GM12865 (cell line): ENCODE data around the gene SUGCT.

Experiments used
- DNase-seq: peaks from one replicate; pipeline ENCODE4 v3.0.0; 2010; ENCODE audit warnings: low read depth
- H3K4me3 ChIP-seq: 2 replicates; pipeline ENCODE4 v1.5.1; 2011; ENCODE audit warnings: mild to moderate bottlenecking, low read depth, low read length, control low read depth
- TF ChIP-seq, protein P1 (sequence below): IDR thresholded peaks from 2 replicates; pipeline ENCODE4 v1.5.1; 2011; ENCODE audit warnings: low read length, control low read depth, low read depth, inconsistent platforms; ENCODE audit not compliant: insufficient read depth; ENCODE audit errors: missing control alignments

The SUGCT gene

GRCh38 chr7:40580776-40581175 lies 446.0 kb downstream of the SUGCT start:
- TF ChIP-seq, protein P1, sequence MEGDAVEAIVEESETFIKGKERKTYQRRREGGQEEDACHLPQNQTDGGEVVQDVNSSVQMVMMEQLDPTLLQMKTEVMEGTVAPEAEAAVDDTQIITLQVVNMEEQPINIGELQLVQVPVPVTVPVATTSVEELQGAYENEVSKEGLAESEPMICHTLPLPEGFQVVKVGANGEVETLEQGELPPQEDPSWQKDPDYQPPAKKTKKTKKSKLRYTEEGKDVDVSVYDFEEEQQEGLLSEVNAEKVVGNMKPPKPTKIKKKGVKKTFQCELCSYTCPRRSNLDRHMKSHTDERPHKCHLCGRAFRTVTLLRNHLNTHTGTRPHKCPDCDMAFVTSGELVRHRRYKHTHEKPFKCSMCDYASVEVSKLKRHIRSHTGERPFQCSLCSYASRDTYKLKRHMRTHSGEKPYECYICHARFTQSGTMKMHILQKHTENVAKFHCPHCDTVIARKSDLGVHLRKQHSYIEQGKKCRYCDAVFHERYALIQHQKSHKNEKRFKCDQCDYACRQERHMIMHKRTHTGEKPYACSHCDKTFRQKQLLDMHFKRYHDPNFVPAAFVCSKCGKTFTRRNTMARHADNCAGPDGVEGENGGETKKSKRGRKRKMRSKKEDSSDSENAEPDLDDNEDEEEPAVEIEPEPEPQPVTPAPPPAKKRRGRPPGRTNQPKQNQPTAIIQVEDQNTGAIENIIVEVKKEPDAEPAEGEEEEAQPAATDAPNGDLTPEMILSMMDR = no peak

DNA sequence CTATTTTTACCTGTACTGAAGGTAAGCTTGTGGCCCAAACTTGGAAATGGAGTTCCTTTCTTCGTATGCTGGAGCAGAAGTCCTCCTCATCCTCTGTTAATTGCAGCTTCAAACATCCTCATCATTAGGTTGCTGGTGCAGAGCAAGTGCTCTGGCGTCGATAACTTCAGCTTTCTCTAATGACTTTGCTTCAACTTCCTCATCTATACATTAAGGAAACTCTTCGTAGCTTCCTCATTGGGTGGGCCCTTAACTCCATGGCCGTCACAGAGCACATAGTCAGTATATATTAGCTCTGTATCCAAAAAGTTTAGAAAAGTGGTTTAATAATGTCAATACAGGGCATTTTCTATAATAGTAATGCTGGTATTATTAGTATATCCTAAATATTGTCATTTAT lies 447.7 kb downstream of the SUGCT start:
- TF ChIP-seq, protein P1 = no peak
- DNase-seq = no peak
- no peak overlapping the region for H3K4me3 ChIP-seq

More at GRCh38 chr7:40580776-40581175, 446.0 kb downstream of the SUGCT start:
- no peak for DNase-seq
- no peak overlapping the region for H3K4me3 ChIP-seq

DNA sequence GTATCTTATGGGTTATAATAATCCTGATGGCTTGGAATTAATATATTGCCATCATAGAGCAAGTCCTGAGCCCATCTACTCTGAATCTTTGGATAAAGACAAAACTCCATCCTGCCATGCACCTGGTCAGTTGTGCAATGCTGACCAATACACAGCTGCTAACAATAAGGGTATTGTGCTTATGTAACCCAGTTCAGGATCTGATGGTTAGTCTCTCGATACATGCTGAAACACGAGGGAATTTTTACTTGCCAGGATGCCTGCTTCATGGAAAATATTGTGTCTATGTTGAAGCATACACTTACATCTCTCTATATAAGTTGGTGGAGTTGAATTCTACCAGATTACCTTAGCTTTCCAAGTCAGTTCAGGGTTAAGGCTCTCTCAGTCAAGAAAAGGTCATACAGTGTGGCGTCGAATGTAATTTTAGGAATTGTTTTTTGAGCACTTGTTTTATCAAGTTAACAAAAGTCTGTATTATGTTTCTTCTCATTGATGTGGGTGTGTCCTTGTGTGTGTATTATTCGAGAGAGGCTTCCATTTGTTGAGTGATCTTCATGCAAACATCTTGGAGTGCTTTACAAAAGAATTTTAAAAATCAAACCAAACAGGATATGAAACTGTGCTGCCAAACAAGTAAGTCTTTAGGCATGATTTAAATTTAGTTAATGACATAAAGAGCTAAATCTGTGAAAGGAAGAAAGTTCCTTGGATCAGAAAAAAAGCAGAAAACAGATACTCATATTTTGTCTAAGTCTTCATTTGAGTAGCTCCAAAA lies 449.1 kb downstream of the SUGCT start:
- H3K4me3 ChIP-seq = no peak overlapping the region
- TF ChIP-seq, protein P1 = no peak
- DNase-seq = no peak

- TF ChIP-seq, protein P1 = no peak
- DNase-seq = no peak
- no peak overlapping the region for H3K4me3 ChIP-seq
These were observed 450.0 kb downstream of the SUGCT start for GRCh38 chr7:40584667-40585433.

GRCh38 chr7:40586197-40586596 lies 451.4 kb downstream of the SUGCT start:
- TF ChIP-seq, protein P1 = no peak
- no peak for DNase-seq
- no peak overlapping the region for H3K4me3 ChIP-seq

DNA sequence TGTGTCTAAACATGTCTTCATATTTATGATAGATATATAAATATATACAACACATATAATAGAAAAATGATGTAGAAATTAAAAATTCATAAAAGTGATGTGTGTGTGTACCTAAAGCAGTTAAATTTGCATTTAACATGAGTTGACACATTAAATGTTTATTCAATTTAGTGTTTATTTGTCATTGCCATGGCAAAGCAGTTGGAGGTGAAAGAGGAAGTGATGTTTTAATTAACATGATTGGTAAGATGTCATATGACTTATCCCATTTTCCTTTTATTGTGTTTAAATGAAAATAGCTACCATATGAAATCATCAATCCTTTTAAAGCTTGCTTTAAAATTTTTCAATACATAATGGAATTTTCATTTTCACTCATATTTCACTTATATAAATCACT lies 452.6 kb downstream of the SUGCT start:
- H3K4me3 ChIP-seq = no peak overlapping the region
- TF ChIP-seq, protein P1 = no peak
- DNase-seq = no peak

DNA sequence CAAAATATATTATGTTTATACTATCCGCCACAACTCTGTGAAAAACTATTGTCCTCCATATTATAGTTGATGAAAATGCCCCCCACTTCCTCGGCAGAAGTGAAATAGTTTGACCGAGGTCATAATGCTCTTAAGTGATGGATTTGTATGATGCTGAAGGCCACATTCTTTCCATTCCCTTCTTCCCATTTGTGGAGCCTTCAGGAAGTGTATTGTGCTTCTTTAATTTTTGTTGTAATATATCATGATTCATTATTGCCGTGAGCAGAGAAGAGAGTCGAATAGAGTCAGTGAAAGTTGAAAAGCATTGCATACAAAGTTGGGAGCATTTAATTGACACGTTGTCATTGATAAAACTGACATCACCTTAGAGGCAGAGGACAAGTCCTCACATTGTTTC lies 460.3 kb downstream of the SUGCT start:
- H3K4me3 ChIP-seq = no peak overlapping the region
- TF ChIP-seq, protein P1 = no peak
- no peak for DNase-seq
